GM19043 (cell line): Measurements from ENCODE around the gene NLRP9.

Experiments
- ATAC-seq: cut with Tn5 transposase; IDR thresholded peaks from one replicate; pipeline ENCODE4 v1.9.1; 2021; ENCODE audit warnings: low read depth; ENCODE audit not compliant: unreplicated experiment

The NLRP9 gene

DNA sequence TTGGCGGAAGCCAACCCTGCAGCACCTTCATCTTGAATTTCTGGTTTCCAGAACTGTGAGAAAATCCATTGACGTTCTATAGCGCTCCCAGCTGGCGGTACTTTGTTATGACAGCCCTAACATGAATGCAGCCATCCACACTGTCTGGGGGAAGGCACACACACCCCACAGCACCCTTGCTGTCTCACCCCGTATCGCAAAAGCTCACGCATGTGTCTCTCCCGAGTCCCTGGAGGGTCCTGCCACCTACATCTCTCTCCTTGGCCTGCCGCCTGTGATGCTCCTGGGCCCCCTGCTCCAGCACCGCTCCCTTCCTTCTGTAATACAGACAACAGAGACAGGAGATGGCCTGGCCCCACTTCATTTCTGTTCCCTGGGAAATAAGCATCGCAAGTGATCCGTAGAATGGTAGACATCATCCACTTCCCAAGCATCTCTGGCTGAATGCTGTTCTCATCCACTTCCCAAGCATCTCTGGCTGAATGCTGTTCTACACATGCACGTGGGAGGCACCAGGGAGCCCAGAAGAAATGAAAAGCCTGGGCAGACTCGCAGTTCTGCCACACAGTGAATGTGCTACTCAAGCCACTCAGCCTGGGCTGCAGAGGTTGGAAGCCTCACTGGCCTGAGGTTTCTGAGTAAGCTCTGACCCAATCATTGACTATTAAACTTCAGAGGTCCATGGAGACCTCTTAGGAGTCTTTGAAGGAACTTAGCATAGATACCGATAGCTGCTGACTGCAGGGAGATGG is 33.5 kb downstream of the NLRP9 start:
- no peak for ATAC-seq

DNA sequence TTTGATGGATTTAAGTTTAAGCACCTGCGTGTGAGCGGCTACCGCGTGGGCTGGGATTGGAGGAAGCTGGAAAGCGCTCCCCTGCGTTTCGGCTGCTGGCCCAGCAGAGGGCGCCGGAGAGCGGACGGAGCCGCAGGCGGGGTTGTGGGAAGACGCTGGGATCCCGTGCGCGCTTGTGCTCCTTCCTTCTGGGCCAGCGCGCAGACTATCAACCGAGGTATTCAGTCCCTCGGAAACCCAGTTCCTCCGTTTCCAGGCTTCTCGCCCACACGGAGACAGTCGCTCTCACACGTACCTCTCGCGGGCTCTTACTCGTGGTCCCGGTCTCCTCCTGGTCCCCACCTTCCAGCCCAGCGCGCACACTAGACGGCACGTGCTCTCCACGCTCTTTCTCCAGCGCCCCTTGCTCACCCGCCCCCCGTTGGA is 34.4 kb downstream of the NLRP9 start:
- no peak for ATAC-seq

DNA sequence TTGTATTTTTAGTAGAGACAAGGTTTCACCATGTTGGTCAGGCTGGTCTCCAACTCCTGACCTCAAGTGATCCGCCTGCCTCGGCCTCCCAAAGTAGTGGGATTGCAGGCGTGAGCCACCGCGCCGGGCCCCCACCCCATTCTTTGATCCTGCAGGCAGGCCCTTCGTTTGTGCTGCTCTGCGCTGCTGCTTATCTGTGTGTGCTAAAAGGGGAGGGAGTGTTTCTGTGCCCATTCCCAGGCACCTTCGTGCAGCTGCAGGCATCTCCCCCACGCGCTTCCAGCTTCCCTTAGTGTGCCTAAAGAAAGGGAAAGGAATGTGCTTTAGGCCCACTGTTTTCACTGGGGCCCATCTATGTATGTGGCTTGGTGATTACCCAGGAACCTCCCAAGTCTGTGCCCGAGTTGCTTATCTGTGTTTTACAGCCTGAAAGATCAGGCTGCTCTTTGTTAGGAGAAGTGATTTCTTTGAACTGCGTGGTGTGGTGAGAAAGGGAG is 36.0 kb downstream of the NLRP9 start:
- ATAC-seq = no peak

DNA sequence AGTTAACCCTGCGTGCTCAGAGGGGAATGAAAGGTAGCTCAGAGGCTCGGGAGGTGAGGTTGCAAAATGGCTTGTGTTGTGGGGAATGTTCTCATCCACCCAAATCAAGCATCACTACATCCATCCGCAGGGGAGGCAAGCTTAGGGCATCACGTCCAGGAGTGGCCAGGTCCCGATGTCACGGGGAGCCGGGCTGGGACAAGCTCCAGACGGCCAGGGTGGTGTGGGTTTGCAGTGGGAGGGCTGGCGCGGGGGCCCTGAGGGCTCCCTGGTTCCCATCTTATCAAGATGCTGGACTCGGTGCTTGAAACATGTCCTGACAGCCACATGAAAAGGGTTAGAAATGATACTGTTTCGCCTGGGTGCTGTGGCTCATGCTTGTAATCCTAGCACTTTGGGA is 37.4 kb downstream of the NLRP9 start:
- no peak for ATAC-seq

DNA sequence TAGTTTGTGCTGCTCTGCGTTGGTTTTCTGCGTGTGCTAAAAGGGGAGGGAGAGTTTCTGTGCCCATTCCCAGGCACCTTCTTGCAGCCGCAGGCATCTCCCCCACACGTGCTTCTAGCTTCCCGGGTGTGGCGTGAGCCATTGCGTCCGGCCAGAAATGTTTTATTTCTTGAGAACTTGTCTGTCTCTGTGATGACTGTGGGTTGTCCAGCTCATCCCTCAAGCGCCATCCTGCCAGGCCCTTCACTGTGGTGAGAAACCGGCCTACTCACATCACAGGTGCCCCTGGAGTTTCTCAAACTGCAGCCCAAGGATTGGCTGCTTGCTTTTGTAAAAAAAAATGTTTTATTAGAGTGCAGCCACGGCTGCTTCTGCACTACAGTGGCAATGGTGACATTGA is 39.0 kb downstream of the NLRP9 start:
- ATAC-seq = no peak

DNA sequence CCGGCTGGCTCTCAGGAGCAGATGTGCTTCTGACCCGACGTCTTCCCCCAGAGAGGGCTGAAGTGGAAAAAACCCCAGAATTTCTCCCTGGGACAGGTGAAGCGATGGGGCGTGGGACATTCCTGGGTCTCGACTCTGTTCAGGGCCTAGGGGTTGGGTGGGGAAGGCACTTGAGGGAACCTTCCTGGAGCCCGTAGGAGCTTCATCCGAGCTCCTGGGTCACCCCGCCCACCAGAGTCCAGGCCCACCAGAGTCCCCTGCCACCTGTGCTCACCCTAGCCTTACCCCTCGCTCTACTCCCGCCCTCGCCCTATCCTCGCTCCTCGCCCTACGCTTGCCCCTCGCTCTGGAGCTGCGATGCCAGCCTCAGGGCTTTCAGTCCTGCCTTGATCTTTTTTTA is 39.9 kb downstream of the NLRP9 start:
- no peak for ATAC-seq

DNA sequence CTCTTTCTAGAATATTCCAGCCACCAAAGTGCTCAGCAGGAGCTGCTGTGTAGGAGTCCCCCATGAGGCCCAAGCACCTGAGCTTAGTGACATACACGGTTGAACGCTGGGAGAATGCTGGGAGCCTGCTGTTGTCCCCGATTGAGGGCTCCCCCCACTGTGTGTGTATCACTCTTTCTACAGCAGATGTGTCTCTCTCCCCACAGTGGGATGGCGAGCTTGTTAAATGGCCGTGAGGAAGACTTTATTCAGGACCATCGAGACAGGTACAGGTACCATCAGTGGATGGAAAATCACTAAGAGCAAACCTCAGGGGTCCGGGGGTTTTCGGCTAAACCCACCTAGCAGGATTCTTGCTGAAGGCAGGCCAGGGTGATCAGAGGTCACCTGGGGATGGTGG is 40.5 kb downstream of the NLRP9 start:
- no peak for ATAC-seq

DNA sequence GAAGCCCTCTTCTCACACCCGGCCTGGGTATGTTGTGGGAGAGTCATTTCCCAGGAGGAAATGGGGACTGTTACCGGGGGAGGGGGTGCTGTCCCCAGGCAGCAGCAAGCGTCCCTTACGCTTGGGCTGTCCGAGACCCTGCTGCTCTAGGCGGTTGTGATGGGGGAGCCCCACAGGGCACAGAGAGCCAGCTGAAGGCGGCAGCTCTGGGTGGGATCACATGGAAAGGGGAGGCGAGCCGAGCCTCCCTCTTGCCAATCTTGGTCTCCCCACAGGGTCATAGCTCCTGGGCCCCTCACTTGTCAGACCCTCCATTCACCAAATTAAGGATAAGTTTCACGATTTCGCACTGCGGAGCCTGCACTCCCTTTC is 41.1 kb downstream of the NLRP9 start:
- ATAC-seq = no peak

DNA sequence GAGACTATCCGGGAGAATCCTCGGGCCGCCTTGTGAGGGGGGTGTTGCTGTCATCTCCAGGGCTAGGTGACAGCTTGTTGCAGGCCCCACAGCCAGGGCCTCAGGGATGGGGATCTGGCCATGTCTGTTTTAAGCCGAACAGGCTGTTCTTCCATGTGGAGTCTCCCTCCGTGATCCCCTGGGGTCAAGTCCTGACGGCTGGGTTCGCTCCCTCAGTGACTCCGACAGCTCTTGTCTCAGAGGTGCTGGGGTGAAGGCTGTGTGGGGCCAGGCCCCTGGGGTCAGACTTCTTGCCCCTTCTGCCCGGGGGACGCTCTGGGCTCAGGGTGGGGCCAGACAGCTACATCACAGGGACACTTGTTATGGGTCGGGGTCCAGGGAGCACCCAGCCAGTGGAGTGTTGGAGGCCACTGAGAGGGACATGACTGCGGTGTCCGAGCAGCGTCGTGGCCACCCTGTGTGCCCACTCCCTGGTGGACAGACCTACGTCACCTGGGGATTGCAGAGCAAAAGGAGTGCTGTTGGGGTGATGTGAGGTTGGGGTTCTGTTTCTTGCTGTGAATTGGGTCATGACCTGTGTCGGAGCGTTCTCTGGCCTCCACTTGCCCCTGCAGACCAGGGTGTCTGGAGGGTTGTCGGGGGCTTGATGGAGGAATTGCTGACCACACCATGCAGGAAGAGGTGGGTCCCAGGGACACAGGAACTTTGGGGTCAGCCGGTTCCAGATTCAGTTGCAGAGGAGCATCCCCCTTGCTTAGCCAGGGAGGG is 41.7 kb downstream of the NLRP9 start:
- ATAC-seq = no peak

DNA sequence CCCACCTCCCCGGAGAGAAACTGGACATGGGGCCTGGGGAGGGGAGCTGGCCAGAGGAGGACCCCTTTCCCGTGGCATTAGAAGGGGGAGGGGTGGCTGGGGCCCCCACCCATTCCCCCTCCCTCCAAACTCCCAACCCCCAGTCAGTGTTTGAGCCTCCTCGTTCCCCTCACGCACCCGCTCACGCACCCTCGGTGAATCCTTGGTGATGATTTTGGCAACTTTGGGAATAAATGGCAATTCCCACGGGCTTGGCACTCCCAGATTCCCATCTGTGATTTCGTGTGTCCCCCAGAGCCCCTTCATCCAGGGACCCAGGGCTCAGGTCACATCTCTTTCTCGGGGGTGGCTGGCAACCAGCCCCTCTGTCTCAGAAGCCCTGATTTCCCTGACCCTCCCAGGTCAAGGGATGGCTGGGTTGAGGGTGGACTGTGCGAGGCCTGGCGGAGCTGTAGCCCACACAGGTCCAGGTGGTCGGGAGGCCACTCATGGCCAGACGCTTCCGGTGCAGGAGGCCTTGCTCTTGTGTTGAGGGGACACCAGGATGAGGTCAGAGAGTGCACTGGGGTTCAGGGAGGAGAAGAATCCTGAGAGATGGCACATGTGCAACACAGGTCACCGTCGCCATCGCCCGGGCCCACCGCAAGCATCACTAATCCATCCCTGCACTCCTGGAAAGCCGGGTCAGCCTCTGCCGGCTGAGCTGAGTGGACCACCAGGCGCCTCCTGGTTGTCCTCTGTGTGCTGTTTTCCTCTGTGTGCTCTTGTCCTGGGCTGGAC is 42.5 kb downstream of the NLRP9 start:
- no peak for ATAC-seq

DNA sequence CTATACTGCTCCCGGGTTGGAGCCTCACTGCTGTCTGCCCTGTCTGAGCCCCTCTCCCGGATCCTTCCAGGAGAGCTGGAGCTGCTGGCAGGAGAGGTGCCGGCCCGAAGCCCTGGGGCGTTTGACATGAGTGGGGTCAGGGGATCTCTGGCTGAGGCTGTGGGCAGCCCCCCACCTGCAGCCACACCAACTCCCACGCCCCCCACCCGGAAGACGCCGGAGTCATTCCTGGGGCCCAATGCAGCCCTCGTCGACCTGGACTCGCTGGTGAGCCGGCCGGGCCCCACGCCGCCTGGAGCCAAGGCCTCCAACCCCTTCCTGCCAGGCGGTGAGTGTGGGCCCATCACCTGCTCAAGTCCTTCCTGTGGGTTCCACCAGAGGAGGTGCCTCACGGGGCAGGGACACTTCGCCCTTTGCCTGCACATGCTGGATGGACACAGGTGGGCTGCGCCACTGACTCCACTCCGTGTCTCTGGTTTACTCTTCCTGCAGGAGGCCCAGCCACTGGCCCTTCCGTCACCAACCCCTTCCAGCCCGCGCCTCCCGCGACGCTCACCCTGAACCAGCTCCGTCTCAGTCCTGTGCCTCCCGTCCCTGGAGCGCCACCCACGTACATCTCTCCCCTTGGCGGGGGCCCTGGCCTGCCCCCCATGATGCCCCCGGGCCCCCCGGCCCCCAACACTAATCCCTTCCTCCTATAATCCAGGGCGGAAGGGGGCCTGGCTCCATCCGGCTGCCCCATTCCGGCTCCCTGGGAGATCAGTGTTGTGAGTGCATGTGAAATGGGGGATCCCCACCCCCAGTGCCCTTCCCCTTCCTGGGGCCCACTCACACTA is 43.3 kb downstream of the NLRP9 start:
- ATAC-seq = no peak

DNA sequence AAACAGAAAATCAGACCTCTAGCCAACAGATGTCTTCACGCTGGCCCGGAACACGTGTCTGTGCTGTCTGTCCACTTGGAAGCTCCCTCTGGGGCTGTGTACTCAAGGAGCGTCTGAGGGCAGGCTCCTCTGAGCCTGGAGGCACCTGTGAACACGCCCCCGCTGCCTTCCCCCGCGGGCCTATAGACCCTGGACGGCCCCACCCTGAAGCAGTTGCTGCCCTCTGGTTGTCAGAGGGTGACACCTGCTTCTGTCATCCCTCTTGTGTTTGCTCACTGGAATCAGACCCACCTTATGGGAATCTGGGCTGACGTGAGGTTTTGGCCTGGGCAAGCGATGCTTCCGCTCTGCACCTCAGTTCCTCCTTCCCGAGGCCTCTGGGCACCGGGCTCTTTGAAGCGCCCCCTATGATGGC is 44.0 kb downstream of the NLRP9 start:
- ATAC-seq = no peak

DNA sequence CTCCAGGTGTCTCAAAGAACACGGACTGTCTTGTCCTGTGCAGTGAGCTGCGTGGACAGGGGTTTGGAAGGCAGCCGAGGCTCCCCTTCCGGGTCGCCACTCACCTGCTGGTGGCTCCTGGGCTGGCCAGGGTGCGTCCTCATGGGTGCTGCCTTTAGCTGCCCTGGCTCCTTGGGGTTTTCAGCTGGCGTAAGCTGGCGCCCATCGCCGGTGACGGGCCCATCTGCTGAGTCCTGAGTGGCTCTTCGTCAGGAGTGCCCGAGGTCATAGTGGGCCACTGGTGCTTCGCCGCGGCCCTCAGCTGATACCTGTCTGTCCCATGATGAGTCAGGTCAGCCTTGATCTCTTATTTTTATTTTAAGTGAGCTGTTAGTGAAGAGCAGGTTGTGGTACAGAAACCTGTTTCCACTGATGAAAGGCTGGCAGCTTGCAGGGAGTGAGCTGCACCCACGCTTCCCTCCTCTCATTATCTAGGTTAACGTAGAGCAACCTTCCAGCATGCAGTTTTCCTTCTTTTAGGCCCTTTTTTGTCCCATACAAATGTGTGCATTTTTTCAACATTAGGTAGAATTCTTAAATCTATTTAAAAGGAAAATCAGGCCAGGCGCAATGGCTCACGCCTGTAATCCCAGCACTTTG is 44.7 kb downstream of the NLRP9 start:
- no peak for ATAC-seq

DNA sequence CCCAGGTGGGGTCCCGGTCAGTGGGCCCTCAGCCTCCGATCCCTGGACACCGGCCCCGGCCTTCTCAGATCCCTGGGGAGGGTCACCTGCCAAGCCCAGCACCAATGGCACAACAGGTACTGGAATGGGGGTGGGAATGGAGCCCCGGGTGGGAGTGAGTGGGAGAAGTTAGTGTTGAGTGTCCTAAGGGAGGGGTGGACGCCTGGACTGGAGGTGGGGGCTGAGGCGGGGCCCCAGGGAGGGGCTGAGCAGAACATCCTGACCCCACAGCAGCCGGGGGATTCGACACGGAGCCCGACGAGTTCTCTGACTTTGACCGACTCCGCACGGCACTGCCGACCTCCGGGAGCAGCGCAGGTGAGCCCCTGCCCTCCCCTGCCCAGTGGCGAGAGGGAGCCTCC is 45.5 kb downstream of the NLRP9 start:
- ATAC-seq = no peak

DNA sequence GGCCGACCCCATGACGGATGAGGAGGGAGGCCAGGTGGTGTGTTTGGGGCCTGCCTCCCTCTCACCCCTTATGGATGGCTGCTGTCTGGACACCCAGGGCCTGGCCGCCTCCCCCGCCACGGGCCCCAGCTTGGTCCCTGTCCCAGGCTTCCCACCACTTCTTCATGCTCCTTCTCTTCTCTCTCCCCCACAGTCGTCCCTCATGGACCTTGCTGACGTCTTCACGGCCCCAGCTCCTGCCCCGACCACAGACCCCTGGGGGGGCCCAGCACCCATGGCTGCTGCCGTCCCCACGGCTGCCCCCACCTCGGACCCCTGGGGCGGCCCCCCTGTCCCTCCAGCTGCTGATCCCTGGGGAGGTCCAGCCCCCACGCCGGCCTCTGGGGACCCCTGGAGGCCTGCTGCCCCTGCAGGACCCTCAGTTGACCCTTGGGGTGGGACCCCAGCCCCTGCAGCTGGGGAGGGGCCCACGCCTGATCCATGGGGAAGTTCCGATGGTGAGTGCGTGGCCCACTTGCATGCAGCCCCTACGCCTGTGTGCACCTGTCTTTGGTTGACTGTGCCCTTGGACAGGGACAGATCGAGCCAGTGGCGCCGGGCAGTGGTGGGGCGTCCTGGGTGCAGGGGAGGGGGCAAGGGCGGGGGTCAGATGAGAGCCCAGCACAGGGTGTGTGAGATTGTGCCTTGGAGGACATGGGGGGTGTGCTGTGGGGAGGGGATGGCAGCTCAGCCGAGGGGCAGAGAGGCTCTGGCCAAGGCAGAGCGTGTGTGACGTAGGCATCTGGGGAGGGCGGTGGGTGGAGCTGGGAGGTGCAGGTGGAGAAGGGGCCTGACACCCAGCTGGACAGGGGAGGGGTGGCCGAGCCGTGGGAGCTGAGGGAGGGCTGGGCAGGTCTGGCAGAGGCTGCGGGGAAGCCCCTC is 46.4 kb downstream of the NLRP9 start:
- no peak for ATAC-seq

DNA sequence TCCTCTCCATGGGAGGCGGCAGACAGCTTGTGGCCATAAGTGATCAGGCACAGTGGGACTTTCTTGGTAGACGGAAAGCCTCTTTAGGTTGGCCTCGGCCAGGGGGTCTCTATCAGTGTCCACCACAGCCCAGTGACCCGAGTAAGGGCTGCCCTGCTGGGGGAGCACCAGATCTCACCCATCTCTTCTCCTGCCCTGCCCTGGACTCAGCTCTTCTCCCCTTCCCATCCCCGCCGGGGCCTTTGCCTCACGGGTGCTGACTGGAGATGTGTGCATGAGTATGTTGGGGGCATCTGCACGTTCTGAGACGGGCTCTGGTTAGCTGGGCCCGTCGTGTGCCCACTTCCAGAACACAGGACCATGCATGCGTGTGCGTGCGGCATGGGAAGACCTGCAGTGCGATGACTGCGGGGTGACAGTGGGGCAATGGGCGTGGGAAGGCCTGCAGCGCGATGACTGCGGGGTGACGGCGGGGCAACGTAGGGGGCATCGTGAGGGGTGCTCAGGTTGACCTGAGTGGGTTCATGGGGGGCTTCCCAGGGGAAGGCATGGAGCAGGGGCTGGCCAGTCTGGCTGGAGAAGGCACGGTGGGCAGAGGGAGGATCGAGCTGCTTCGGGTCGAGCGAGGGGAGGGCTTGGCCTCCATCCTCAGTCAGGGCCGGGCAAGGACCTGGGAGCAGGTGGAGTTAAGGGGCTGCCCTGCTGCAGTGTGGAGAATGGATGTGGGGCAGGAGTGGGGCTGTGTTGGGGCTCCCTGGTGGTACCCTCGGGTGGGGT is 47.2 kb downstream of the NLRP9 start:
- no peak for ATAC-seq

DNA sequence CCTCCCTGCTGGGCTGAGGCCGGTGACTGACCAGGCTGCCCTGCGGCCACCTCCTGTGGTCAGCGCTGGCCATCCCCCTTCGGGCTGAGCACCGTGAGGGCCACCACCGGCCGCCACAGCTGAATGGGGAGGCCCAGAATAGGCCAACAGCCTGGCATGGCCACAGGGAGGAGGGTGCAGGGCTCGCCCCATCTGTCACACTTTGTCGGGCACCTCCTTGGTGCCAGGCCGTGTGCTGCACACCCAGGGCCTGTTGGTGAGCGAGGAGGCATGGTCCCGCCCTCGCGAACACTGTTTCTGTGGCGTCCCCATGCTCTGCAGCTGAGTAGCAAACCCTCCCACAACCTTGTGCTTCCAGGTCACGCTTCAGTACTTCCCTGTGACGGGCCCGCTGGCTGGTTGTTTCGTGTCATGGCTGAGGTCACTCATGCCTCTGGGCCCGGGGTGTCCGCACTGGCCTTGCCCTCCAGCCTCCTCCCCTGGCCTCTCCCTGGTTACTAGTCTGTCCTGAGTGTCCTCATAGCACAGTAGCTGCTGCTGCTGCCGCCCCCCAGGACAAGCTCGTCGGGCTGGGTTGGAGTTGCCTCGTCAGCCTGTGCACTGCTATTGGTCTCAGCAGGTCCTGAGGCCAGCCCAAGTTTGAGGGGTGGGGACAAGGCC is 48.0 kb downstream of the NLRP9 start:
- no peak for ATAC-seq
